HepG2 (cell line): ENCODE data around the gene DPAGT1. TPM values are rescaled to one million over a fixed set of nuclear protein-coding genes. Genes with fewer than 3 reads are reported as not detected.

ENCODE experiments used
- CTCF ChIP-seq: sonication (generic); formaldehyde crosslinking; IDR thresholded peaks from 2 replicates; pipeline ENCODE4 v1.5.0; 2020; ENCODE audit warnings: mild to moderate bottlenecking, missing genetic modification reagents, moderate library complexity
- DPF2 ChIP-seq: sonication (generic); formaldehyde crosslinking; IDR thresholded peaks from 2 replicates; pipeline ENCODE4 v1.4.0; 2020; ENCODE audit warnings: mild to moderate bottlenecking, low read depth, missing genetic modification reagents, borderline replicate concordance
- FIP1L1 ChIP-seq: fragments of 200-400 bp; formaldehyde crosslinking; IDR thresholded peaks from 2 replicates; pipeline ENCODE4 v1.6.1; 2018; ENCODE audit warnings: low read depth, mild to moderate bottlenecking, low read length, moderate library complexity, borderline replicate concordance; ENCODE audit not compliant: insufficient read depth
- FOXA3 ChIP-seq: IDR thresholded peaks from 2 replicates; pipeline ENCODE4 v1.6.1; 2016; ENCODE audit warnings: missing genetic modification reagents, missing compliant biosample characterization
- GABPA ChIP-seq, 2 experiments: IDR thresholded peaks; 2 replicates each; pipeline ENCODE4 v1.6.1; 2011 to 2016; ENCODE audit warnings: low read depth in 2 of 2, low read length in 1 of 2, missing biosample characterization in 1 of 2, missing genetic modification characterization in 1 of 2
- JARID2 ChIP-seq: sonication (generic); formaldehyde crosslinking; IDR thresholded peaks from 2 replicates; pipeline ENCODE4 v1.8.1; 2023; ENCODE audit warnings: missing genetic modification reagents, inconsistent platforms; ENCODE audit not compliant: insufficient replicate concordance
- KAT7 ChIP-seq: IDR thresholded peaks from 2 replicates; pipeline ENCODE4 v1.6.1; 2018; ENCODE audit warnings: borderline replicate concordance, missing compliant biosample characterization
- MAX ChIP-seq: IDR thresholded peaks from 2 replicates; pipeline ENCODE4 v1.6.1; 2012; ENCODE audit warnings: inconsistent platforms
- MTA1 ChIP-seq: sonication (generic); formaldehyde crosslinking; IDR thresholded peaks from 2 replicates; pipeline ENCODE4 v1.4.0; 2020; ENCODE audit warnings: missing genetic modification reagents, mild to moderate bottlenecking, borderline replicate concordance
- MYPOP ChIP-seq: sonication (generic); formaldehyde crosslinking; IDR thresholded peaks from 2 replicates; pipeline ENCODE4 v1.8.1; 2023; ENCODE audit warnings: mild to moderate bottlenecking, moderate library complexity, missing genetic modification reagents
- NFKBIZ ChIP-seq: IDR thresholded peaks from 2 replicates; pipeline ENCODE4 v1.6.1; 2018; ENCODE audit warnings: missing genetic modification reagents, missing compliant biosample characterization
- NR2C2 ChIP-seq: sonication (generic); formaldehyde crosslinking; IDR thresholded peaks from 2 replicates; pipeline ENCODE4 v1.4.0; 2020; ENCODE audit warnings: missing genetic modification reagents, mild to moderate bottlenecking, moderate library complexity, borderline replicate concordance
- PAF1 ChIP-seq: IDR thresholded peaks from 2 replicates; pipeline ENCODE4 v1.6.1; 2016; ENCODE audit warnings: missing genetic modification reagents, missing compliant biosample characterization
- PHB2 ChIP-seq: fragments of 450-650 bp; IDR thresholded peaks from 2 replicates; pipeline ENCODE4 v1.6.1; 2018; ENCODE audit not compliant: partially characterized antibody
- REL ChIP-seq: sonication (generic); formaldehyde crosslinking; conservative IDR thresholded peaks from 2 replicates; pipeline ENCODE4 v1.8.0; 2022; ENCODE audit warnings: mild to moderate bottlenecking, missing genetic modification reagents, moderate library complexity
- SYNCRIP ChIP-seq: fragments of 200-400 bp; formaldehyde crosslinking; IDR thresholded peaks from 2 replicates; pipeline ENCODE4 v1.6.1; 2018; ENCODE audit warnings: mild to moderate bottlenecking, low read depth, low read length; ENCODE audit not compliant: insufficient read depth
- XRCC5 ChIP-seq: fragments of 200-400 bp; formaldehyde crosslinking; optimal IDR thresholded peaks from 2 replicates; pipeline ENCODE3; 2017; ENCODE audit warnings: mild to moderate bottlenecking, low read length
- ZBTB21 ChIP-seq: sonication (generic); formaldehyde crosslinking; IDR thresholded peaks from 2 replicates; pipeline ENCODE4 v1.4.0; 2020; ENCODE audit warnings: missing genetic modification reagents
- ZFX ChIP-seq: sonication (generic); formaldehyde crosslinking; IDR thresholded peaks from 2 replicates; pipeline ENCODE4 v1.4.0; 2020; ENCODE audit warnings: mild to moderate bottlenecking, low read depth, missing genetic modification reagents, moderate library complexity
- ZKSCAN5 ChIP-seq: sonication (generic); formaldehyde crosslinking; IDR thresholded peaks from 2 replicates; pipeline ENCODE4 v1.5.1; 2020; ENCODE audit warnings: mild to moderate bottlenecking, missing genetic modification reagents
- ZNF264 ChIP-seq: sonication (generic); formaldehyde crosslinking; IDR thresholded peaks from 2 replicates; pipeline ENCODE4 v1.4.0; 2020; ENCODE audit warnings: missing genetic modification reagents
- ZNF704 ChIP-seq: sonication (generic); formaldehyde crosslinking; IDR thresholded peaks from 2 replicates; pipeline ENCODE4 v1.8.1; 2023; ENCODE audit warnings: mild to moderate bottlenecking, inconsistent platforms, moderate library complexity, missing genetic modification reagents, borderline replicate concordance
- ZNF878 ChIP-seq: sonication (generic); formaldehyde crosslinking; IDR thresholded peaks from 2 replicates; pipeline ENCODE4 v1.8.1; 2023; ENCODE audit warnings: mild to moderate bottlenecking, missing genetic modification reagents, moderate library complexity
- polyA plus RNA-seq, 8 experiments: library from polyadenylated mRNA; depleted of rRNA in 3 of 8; stranded (reverse) in 7 of 8; unstranded in 1 of 8; fragments of >200 nt; fragmentation: Illumina TruSeq in 4 of 8; extraction: Trizol in 4 of 8; gene quantifications; 2 replicates each; pipeline versions ENCODE4 v1.2.1 to v1.2.3, GENCODE V29; 2011 to 2016; ENCODE audit warnings: low read depth in 4 of 8, missing spikeins in 1 of 8, mixed read lengths in 1 of 8; ENCODE audit not compliant: insufficient read depth in 1 of 8
- total RNA-seq, 5 experiments: library from RNA; depleted of rRNA; stranded (reverse); fragments of >200 nt; fragmentation: Illumina TruSeq; extraction: Trizol; gene quantifications; 2 replicates each; pipeline ENCODE4 v1.2.3, GENCODE V29; 2016; ENCODE audit warnings: low read depth in 1 of 5

The DPAGT1 gene
- total and polyA plus RNA-seq, 2 of the 13 experiments (the other 11 are each of a cell fraction or from before 2014, with no cell fraction given) = 37.6 to 70.7 TPM

- TF ChIP-seq SYNCRIP (no peak), JARID2 (CRISPR knock-in tag) (no peak), NFKBIZ (CRISPR knock-in tag) (no peak), ZNF878 (no peak), GABPA (IDR thresholded peaks at IDR 0.05; ENCODE audit: low read depth, low read length) (no peak), GABPA (CRISPR knock-in tag; IDR thresholded peaks at IDR 0.05; ENCODE audit: low read depth) (no peak), ZFX (CRISPR knock-in tag) (peak; percentile 60), MYPOP (CRISPR knock-in tag) (no peak), NR2C2 (CRISPR knock-in tag) (no peak), REL (CRISPR knock-in tag) (no peak), CTCF (CRISPR knock-in tag) (no peak), DPF2 (no peak), ZNF264 (CRISPR knock-in tag) (no peak), MTA1 (CRISPR knock-in tag) (peak; percentile 38; the same call in 1 of the 2 replicates), PHB2 (no peak), ZKSCAN5 (CRISPR knock-in tag) (no peak), FIP1L1 (no peak), MAX (no peak), KAT7 (CRISPR knock-in tag) (no peak), PAF1 (CRISPR knock-in tag) (no peak), FOXA3 (CRISPR knock-in tag) (no peak), ZNF704 (CRISPR knock-in tag) (no peak), ZBTB21 (no peak), XRCC5 (no peak)
Observed at GRCh38 chr11:119100994-119101758, 477 bp downstream of the DPAGT1 start (continued).
